Measurements from ENCODE around the gene ARHGAP28.

- TF ChIP-seq CTCF (IDR thresholded peaks at IDR 0.05; ENCODE audit: insufficient read depth, low read length) (no peak), POLR2AphosphoS5 (IDR thresholded peaks at IDR 0.05; ENCODE audit: low read depth) (no peak), GABPA (IDR thresholded peaks at IDR 0.05; ENCODE audit: low read depth) (no peak), SPI1 (IDR thresholded peaks at IDR 0.05; ENCODE audit: borderline replicate concordance, low read depth) (no peak)
- TF ChIP-seq, protein P1, sequence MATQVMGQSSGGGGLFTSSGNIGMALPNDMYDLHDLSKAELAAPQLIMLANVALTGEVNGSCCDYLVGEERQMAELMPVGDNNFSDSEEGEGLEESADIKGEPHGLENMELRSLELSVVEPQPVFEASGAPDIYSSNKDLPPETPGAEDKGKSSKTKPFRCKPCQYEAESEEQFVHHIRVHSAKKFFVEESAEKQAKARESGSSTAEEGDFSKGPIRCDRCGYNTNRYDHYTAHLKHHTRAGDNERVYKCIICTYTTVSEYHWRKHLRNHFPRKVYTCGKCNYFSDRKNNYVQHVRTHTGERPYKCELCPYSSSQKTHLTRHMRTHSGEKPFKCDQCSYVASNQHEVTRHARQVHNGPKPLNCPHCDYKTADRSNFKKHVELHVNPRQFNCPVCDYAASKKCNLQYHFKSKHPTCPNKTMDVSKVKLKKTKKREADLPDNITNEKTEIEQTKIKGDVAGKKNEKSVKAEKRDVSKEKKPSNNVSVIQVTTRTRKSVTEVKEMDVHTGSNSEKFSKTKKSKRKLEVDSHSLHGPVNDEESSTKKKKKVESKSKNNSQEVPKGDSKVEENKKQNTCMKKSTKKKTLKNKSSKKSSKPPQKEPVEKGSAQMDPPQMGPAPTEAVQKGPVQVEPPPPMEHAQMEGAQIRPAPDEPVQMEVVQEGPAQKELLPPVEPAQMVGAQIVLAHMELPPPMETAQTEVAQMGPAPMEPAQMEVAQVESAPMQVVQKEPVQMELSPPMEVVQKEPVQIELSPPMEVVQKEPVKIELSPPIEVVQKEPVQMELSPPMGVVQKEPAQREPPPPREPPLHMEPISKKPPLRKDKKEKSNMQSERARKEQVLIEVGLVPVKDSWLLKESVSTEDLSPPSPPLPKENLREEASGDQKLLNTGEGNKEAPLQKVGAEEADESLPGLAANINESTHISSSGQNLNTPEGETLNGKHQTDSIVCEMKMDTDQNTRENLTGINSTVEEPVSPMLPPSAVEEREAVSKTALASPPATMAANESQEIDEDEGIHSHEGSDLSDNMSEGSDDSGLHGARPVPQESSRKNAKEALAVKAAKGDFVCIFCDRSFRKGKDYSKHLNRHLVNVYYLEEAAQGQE (IDR thresholded peaks at IDR 0.05; ENCODE audit: insufficient replicate concordance, low read depth), result no peak
Observed at GRCh38 chr18:6875749-6876148, 146.2 kb downstream of the ARHGAP28 start.
